Measurements from ENCODE around the gene ANXA8.

- TF ChIP-seq ZBED1 (IDR thresholded peaks at IDR 0.05; ENCODE audit: borderline replicate concordance) (no peak), BHLHE40 (IDR thresholded peaks at IDR 0.05; ENCODE audit: borderline replicate concordance in 1 of 2, low read depth in 2 of 2, low read length in 1 of 2) (no peak), CEBPB (IDR thresholded peaks at IDR 0.05; ENCODE audit: borderline replicate concordance in 1 of 2, low read depth in 2 of 2, low read length in 2 of 2) (no peak), NFIC (IDR thresholded peaks at IDR 0.05; ENCODE audit: low read depth, low read length) (no peak), ZNF622 (IDR thresholded peaks at IDR 0.05) (no peak), TARDBP (IDR thresholded peaks at IDR 0.05; ENCODE audit: borderline replicate concordance) (no peak), ESRRA (IDR thresholded peaks at IDR 0.05; ENCODE audit: low read length) (no peak), PRDM15 (CRISPR knock-in tag; IDR thresholded peaks at IDR 0.05) (no peak), POLR2AphosphoS2 (IDR thresholded peaks at IDR 0.05; ENCODE audit: low read depth, low read length) (no peak), RCOR1 (conservative IDR thresholded peaks at IDR 0.05; ENCODE audit: low read depth, low read length) (no peak)
- TF ChIP-seq, protein P1, sequence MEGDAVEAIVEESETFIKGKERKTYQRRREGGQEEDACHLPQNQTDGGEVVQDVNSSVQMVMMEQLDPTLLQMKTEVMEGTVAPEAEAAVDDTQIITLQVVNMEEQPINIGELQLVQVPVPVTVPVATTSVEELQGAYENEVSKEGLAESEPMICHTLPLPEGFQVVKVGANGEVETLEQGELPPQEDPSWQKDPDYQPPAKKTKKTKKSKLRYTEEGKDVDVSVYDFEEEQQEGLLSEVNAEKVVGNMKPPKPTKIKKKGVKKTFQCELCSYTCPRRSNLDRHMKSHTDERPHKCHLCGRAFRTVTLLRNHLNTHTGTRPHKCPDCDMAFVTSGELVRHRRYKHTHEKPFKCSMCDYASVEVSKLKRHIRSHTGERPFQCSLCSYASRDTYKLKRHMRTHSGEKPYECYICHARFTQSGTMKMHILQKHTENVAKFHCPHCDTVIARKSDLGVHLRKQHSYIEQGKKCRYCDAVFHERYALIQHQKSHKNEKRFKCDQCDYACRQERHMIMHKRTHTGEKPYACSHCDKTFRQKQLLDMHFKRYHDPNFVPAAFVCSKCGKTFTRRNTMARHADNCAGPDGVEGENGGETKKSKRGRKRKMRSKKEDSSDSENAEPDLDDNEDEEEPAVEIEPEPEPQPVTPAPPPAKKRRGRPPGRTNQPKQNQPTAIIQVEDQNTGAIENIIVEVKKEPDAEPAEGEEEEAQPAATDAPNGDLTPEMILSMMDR (IDR thresholded peaks at IDR 0.05 in 2 of 3, conservative IDR thresholded peaks at IDR 0.05 in 1 of 3; ENCODE audit: control insufficient read depth in 2 of 3, extremely low read depth in 1 of 3, insufficient read depth in 1 of 3, low read depth in 3 of 3, low read length in 3 of 3): no peak
- TF ChIP-seq, protein P2, sequence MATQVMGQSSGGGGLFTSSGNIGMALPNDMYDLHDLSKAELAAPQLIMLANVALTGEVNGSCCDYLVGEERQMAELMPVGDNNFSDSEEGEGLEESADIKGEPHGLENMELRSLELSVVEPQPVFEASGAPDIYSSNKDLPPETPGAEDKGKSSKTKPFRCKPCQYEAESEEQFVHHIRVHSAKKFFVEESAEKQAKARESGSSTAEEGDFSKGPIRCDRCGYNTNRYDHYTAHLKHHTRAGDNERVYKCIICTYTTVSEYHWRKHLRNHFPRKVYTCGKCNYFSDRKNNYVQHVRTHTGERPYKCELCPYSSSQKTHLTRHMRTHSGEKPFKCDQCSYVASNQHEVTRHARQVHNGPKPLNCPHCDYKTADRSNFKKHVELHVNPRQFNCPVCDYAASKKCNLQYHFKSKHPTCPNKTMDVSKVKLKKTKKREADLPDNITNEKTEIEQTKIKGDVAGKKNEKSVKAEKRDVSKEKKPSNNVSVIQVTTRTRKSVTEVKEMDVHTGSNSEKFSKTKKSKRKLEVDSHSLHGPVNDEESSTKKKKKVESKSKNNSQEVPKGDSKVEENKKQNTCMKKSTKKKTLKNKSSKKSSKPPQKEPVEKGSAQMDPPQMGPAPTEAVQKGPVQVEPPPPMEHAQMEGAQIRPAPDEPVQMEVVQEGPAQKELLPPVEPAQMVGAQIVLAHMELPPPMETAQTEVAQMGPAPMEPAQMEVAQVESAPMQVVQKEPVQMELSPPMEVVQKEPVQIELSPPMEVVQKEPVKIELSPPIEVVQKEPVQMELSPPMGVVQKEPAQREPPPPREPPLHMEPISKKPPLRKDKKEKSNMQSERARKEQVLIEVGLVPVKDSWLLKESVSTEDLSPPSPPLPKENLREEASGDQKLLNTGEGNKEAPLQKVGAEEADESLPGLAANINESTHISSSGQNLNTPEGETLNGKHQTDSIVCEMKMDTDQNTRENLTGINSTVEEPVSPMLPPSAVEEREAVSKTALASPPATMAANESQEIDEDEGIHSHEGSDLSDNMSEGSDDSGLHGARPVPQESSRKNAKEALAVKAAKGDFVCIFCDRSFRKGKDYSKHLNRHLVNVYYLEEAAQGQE (IDR thresholded peaks at IDR 0.05; ENCODE audit: low read depth, low read length): no peak
Observed at GRCh38 chr10:47420305-47421056, 63.4 kb downstream of the ANXA8 start.

Measured in GM12878 (cell line).